Thyroid gland (tissue), 4 donors: ENCODE data around the gene TNFSF11.

Experiments used
- POLR2A ChIP-seq, 2 donors: fragments of 450-650 bp; IDR thresholded peaks; one replicate each; pipeline ENCODE4 v1.6.1; 2017; ENCODE audit warnings: antibody characterized with exemption in 2 of 2, mild to moderate bottlenecking in 2 of 2, moderate library complexity in 1 of 2
- TF ChIP-seq, protein P1 (sequence below), 6 experiments: fragments of 200-600 bp in 3 of 6; fragments of 450-650 bp in 3 of 6; sonication (generic) in 3 of 6; IDR thresholded peaks; one replicate each; pipeline ENCODE4 v1.5.1; 2016 to 2019; ENCODE audit warnings: antibody characterized with exemption in 6 of 6, mild to moderate bottlenecking in 2 of 6, inconsistent platforms in 1 of 6, moderate library complexity in 1 of 6

DNA sequence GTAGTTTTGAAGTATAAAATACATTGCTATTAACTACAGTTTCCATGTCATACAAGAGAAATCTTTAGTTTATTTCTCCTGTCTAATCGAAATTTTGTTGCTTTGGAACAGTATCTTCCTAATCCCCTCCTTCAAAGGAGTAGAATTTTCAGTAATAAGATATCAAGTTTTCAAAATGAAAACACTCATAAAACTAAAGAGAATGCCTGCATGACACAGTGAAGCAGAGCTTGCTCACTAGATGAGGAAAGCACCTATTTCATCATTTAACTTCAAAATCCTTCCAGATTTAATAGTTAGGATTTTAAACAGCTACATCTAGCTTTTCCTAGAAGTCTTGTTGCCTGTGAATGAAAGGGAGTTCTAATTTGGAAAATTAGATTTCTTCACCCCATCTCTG lies 80.8 kb downstream of the TNFSF11 start:
- TF ChIP-seq, protein P1, sequence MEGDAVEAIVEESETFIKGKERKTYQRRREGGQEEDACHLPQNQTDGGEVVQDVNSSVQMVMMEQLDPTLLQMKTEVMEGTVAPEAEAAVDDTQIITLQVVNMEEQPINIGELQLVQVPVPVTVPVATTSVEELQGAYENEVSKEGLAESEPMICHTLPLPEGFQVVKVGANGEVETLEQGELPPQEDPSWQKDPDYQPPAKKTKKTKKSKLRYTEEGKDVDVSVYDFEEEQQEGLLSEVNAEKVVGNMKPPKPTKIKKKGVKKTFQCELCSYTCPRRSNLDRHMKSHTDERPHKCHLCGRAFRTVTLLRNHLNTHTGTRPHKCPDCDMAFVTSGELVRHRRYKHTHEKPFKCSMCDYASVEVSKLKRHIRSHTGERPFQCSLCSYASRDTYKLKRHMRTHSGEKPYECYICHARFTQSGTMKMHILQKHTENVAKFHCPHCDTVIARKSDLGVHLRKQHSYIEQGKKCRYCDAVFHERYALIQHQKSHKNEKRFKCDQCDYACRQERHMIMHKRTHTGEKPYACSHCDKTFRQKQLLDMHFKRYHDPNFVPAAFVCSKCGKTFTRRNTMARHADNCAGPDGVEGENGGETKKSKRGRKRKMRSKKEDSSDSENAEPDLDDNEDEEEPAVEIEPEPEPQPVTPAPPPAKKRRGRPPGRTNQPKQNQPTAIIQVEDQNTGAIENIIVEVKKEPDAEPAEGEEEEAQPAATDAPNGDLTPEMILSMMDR (IDR thresholded peaks at IDR 0.05), result no peak
- TF ChIP-seq POLR2A (IDR thresholded peaks at IDR 0.05), result no peak
